SH-SY5Y (cell line): ENCODE measurements around the gene CDC25B.

Source experiments
- GATA2 ChIP-seq: IDR thresholded peaks from 2 replicates; pipeline ENCODE4 v1.6.1; 2011; ENCODE audit warnings: mild to moderate bottlenecking, low read depth, low read length
- GATA3 ChIP-seq: IDR thresholded peaks from 2 replicates; pipeline ENCODE4 v1.6.1; 2011; ENCODE audit warnings: low read depth, mild to moderate bottlenecking, low read length, moderate library complexity

- TF ChIP-seq GATA2 (no peak), GATA3 (no peak)
These were observed 27.8 kb downstream of the CDC25B start for GRCh38 chr20:3823881-3824280.
